Iris pigment epithelial cell (primary cell): ENCODE data around the gene SYNGR2.
A peak's percentile ranks its signal among the peaks of the same experiment; 100 is the strongest.
"Not testable (repeated sequence)": the region's sequence is repeated elsewhere in the genome, so short reads cannot be mapped to it uniquely, and the experiment has no call there.

ENCODE experiments used
- DNase-seq: peaks from one replicate; pipeline ENCODE4 v3.0.0-alpha.2; 2011; ENCODE audit warnings: low read depth

SYNGR2 gene

DNA sequence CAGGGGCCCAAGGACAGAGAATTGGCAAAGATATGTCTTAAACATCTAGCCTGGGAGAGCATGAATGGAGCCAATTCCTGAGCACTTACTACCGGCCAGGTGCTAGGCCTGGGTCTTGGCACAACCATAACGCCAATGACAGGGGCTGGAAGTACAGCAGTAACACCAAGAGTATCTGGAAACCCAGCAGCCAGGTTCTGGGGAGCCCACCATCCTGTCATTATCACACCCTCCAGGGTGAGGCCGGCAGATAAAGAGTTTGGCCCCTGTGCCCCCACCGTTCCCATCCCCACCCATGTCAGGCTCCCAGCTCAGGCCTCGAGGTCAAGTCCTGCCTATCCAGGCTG, 38.3 kb upstream of the SYNGR2 start:
- no peak for DNase-seq

DNA sequence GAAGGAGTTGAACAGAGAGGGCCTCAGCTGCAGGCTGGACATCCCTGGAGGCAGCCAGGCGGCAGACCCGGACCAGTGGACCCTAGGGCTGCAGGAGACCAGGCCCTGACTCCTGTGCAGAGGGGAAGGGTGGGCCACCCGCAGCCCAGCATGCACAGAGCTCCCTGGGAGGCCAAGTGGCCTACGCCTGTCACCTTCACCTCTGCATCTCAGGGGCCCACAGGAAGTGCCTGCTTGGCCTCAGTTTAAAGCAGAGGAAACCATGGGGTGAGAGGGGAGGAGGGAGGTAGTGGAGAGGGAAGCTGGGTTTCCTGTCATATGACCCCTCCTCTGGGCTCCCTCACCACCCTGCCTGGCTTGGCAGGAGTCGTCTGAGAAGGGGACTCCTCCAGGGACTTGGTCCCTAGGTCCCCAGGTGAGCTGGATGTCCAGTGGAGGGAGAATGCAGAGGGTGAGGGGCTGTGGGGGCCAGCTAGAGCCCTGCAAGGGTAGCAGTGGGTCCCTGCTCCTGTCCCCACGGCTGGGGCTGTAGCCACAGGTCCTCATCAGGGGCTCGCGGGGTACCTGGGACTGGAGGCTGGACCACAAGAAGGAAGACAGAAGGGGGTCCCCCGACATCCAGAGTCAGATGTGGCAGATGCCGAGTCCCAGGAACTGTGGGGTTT, 37.8 kb upstream of the SYNGR2 start, which contains the start of gene TMC8:
Gene TMC8, plus strand, starts transcription at position 335 of the 665 bp plus-strand sequence. CDS start 818 bp downstream, outside the sequence.
- no peak for DNase-seq

DNA sequence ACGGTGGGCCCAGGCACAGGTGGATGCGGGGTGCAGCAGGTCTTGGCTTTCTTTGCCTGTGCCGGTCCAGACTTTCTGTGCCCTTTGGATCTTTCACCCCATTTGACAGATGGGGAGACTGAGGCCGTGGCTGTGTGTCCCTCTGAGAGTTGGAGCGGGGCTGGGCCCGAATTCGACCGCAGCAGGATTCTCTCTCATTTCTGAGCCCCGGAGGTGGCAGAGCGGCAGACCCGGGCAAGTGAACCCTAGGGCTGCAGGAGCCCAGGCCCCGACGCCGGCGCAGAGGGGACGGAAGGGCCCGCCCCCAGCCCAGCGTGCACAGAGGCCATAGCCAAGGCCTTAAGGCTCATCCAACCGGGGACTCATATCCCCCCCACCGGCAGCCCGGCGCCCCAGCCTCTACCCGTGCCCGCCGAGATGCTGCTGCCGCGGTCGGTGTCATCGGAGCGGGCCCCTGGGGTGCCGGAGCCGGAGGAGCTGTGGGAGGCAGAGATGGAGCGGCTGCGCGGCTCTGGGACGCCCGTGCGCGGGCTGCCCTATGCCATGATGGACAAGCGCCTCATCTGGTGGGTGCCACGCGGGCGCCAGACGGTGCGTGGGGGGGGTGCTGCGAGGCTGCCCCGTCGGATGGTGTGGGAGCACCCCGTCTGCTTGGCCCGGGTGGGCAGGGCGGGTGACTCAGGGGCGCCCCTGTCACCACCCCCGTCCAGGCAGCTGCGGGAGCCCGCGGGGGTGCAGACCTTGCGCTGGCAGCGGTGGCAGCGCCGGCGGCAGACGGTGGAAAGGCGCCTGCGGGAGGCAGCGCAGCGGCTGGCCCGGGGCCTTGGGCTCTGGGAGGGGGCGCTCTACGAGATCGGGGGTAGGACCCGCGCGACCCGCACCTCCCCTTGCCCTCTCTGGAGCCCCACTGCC, 37.0 kb upstream of the SYNGR2 start:
- DNase-seq: no peak

DNA sequence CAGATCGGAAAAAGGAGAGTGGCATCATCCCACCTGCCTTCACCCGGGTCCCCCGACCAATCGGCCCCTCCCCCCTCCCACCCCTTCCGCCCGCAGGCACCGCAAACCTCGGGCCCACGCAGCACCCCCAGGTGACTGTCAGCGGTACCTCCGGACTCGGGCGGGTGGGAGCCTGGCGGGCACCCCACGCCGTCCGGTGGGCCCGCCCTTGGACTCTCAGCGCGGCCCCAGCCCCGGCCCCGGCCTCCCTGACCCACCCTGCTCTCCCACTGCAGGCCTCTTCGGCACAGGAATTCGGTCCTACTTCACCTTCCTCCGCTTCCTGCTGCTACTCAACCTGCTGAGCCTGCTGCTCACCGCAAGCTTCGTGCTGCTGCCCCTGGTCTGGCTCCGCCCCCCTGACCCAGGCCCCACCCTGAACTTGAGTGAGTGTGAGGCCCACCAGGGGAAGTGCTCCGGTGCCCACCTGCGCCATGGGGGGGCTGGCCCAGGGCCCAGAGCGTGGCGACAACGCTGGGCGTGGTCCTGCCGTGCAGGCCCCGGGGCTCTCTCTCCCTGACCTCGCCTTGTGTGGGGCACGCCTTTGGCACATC, 36.2 kb upstream of the SYNGR2 start:
- DNase-seq: no peak

DNA sequence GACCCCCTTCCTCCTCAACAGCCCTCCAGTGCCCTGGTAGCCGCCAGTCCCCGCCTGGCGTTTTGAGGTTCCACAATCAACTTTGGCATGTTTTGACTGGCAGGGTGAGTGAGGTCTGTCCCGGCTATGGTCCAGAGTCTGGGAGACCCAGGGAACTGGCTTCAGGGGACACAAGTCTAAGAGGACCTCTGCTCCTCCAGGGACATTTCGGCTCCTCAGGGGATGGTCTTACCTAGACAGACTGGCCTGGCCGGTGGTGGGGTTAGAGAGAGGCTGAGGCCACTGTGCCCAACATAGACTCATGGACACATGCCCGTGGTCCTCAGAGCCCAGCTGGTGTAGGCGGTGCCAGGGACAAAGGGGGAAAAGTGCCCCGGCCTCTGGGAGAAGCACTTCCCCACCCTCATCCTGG, 35.6 kb upstream of the SYNGR2 start:
- DNase-seq: no peak

DNA sequence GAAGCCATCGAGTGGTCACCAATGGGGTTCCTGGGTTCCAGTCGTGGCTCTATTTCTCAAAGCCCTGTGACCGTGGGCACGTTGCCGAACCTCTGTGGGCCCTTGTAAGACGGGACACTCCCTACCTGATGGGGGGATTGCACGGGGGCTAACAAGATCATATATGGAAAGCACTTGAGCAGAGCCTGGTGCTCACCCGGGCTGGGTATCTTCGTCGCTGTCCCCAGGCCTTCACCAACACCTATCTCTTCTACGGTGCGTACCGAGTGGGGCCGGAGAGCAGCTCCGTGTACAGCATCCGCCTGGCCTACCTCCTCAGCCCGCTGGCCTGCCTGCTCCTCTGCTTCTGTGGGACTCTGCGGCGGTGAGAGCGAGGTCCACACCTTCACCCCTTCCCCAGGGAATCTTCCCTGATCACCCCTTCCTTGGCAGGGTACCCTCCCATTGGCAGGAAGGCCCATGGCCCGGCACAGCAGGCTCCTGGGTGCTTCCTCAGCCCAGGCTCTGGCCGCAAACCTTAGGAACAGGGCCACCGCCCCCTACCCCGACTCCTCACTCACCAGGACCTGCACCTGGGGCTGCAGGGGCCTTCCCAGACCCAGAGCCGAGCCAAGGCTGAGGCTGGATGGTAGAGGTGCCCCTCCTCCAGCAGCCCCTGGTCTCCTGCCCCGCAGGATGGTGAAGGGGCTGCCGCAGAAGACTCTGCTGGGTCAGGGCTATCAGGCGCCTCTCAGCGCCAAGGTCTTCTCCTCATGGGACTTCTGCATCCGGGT, 35.0 kb upstream of the SYNGR2 start:
- no peak for DNase-seq

DNA sequence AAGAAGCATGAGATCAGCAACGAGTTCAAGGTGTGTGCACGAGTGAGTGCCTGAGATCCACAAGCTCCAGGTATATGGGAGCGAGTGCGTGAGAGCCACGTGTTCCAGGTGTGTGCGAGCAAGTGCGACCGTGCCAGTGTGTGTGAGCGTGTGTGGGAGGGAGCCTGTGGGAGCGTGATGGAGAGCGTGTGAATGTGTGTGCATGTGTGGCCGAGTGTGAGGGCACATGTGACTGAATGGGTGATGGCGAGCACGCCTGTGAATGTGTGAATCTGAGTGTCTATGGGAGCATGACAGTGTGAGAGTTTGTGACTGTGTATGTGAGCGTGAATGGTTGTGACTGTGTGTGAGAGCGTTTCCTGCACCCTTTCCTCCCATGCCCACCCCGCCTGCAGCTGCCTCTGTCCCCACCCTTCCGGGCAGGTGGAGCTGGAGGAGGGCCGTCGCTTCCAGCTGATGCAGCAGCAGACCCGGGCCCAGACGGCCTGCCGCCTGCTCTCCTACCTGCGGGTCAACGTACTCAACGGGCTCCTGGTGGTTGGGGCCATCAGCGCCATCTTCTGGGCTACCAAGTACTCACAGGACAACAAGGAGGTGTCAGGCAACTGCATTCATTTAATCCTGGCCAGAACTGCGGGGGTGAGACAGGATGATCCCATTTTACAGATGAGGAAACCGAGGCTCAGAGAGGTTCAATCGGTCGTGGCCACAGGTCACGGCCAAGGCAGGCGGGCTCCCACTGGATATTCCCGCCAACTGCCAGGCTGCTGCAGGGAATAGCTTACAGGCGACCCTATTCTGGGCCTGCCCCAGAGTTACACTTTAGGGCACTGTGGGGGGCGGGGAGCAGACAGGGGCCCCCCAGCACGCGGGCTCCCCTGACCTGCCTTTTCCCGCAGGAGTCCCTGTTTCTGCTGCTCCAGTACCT, 34.1 kb upstream of the SYNGR2 start:
- peak; percentile 38 for DNase-seq

DNA sequence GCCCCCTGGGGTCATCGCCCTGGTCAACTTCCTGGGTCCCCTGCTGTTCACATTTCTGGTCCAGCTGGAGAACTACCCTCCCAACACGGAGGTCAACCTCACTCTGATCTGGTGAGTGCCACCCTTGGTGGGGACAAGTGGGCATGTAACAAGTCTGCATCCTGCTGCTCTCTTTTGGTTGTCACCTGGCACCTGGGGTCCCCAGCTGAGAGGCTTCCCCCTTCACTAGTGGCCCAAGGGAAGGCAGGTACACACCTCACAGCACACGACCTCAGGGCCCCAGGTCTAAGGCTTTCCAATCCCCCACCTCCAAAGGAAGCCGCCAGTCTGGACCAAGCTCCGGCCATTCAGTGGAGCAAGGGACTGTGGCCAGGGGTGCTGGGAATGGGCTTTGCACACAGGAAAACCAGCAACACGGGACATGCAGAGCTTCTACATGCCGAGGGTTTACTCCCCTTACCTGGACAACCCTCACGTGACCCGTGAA, 33.4 kb upstream of the SYNGR2 start:
- no peak for DNase-seq

DNA sequence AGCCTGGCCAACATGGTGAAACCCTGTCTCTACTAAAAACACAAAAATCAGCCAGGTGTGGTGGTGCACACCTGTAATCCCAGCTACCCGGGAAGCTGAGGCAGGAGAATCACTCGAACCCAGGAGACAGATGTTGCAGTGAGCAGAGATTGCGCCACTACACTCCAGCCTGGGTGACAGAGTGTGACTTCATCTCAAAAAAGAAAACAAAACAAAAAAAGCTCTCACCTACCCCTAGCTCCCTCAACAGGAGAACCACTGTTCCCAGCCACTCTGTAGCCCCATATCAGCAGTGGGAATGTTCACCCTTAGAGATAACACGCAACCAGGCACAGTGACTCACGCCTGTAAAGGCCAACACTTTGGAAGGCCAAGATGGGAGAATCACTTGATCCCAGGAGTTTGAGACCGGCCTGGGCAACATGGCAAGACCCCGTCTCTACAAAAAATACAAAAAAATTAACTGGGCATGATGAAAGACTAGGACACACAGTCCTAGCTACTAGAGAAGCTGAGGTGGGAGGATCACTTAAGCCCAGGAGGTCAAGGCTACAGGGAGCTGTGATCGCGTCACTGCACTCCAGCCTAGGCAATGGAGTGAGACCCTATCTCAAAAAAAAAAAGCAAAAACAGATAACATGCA, 32.4 kb upstream of the SYNGR2 start:
- no peak for DNase-seq

DNA sequence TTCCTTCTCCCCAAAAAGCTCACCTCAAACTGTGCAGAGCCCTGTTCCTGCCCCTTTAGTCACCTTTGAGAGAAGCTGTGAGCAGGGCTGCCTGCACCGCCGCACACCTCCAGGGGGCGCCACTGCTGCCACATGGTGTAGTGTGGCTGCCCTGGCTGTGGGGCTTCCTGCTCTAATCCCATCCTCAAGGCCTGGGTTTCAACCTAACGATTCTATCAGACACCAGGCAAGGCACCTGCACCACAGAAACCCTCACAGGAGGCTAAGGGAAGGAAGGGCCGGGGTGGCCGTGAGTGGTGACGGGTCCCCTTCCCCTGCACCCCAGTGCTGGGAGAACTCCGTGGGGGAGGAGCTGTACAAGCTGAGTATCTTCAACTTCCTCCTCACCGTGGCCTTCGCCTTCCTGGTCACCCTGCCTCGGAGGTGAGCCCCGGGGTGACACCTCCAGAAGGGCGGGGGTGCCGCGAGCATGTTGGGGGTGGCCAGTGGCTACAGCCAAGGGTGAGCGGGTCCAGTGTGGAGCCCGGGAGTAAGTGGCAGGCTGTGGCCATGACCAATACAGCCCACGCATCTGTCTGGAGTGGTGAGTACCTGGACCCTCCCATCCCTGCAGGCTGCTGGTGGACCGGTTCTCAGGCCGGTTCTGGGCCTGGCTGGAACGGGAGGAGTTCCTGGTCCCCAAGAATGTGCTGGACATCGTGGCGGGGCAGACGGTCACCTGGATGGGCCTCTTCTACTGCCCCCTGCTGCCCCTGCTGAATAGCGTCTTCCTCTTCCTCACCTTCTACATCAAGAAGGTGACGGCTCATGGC, 30.8 kb upstream of the SYNGR2 start:
- DNase-seq: no peak

DNA sequence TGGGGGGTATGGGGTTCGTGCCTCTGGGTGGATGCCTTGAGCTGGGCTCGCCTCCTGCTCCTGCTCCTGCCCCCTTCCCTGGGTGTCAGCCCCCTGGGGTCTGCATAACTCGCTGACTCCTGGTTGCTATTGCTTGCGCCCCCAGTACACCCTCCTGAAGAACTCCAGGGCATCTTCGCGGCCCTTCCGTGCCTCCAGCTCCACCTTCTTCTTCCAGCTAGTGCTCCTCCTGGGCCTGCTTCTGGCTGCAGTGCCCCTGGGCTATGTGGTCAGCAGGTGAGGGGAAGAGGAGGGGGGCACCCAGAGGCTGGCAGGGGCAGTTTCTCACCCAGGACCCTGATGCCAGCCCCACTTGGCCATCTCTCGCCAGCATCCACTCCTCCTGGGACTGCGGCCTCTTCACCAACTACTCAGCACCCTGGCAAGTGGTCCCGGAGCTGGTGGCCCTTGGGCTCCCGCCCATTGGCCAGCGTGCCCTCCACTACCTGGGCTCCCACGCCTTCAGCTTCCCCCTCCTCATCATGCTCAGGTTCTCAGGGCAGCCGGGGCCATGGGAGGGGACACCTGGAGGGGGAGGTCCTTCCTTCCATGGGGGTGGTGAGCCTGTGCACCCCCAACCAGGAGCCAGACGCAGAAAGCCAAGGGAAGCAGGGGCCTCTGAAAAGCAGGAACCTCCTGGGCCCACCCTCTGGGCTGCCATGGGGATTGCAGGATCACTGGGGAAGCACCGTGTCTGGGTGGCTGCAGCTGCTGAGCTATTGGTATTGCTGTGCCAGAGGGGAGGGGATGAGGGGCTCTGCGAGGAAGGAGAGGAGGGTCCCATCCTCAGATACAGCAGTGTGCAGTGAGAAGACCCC, 29.9 kb upstream of the SYNGR2 start:
- no peak for DNase-seq

DNA sequence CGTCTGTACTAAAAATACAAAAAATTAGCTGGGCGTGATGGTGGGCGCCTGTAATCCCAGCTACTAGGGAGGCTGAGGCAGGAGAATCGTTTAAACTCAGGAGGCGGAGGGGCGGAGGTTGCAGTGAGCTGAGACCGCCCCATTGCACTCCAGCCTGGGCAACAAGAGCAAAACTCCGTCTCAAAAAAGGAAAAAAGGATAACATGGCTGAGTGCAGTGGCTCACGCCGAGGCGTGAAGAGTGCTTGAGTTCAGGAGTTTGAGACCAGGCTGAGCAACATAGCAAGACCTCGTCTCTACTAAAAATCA, 28.6 kb upstream of the SYNGR2 start:
- DNase-seq: not testable (repeated sequence)

DNA sequence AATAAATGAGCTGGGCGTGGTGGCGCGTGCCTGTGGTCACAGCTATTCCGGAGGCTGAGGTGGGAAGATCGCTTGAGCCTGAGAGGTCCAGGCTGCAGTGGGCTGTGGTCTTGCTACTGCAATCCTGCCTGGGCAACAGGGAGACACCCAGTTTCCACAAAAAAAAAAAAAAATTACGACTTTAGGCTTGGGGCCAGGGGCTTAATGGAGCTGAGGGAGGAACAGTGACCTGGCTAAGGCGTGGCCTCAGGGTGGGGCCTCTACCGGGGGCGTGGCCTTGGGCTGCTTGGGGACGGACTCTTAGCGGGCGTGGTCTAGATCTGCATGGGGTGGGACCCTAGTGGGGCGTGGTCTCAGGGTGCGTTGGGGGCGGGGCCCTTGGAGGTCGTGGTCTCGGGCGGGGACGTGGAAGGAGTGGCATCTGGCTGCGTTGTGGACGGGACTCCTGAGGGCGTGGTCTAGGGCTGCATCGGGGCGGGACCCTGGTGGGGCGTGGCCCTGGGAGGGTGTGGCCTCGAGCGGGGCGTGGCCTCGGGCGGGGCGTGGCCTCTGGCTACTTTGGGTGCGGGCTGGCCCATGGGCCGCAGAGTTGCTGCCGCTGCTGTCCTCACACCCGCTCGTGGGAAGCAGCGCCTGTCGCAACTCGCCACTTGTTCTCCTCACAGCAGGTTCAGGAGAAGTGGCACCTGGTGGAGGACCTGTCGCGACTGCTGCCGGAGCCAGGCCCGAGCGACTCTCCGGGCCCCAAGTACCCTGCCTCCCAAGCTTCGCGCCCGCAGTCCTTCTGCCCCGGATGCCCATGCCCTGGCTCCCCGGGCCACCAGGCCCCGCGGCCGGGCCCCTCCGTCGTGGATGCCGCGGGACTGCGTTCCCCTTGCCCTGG, 28.0 kb upstream of the SYNGR2 start:
- peak; percentile 80 for DNase-seq

DNA sequence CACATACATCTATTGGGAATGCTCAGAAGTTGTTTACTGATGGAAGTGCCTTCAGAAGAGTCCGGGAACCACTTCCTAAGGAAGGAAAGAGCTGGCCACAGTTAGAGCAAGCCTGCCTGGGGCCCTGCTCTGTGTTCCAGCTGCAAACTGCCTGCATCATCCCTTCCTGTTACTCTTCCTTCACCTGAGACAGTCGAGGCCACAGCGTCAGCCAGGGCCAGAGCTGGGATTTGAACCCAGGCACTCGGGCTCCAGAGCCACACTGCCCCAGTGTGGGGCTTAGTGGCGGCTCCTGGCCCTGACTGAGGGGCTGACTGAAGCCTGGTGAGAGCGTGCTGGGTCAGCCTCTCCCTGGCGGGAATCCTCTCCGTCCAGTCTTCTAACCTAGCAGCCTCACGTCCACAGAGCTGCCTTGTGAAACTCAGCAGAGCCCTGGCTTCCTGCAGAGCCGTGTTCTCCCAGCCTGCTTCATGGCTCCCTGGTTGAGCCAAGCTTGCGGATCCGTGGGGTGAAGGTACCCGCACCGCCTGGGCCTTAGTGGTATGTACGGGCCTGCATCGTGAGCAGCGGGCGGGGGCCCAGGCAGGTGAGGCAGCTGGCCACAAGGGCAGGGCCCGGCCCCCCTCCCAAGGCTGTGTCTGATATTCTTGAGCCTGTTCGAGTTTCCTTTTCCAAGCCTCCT, 26.8 kb upstream of the SYNGR2 start:
- no peak for DNase-seq

DNA sequence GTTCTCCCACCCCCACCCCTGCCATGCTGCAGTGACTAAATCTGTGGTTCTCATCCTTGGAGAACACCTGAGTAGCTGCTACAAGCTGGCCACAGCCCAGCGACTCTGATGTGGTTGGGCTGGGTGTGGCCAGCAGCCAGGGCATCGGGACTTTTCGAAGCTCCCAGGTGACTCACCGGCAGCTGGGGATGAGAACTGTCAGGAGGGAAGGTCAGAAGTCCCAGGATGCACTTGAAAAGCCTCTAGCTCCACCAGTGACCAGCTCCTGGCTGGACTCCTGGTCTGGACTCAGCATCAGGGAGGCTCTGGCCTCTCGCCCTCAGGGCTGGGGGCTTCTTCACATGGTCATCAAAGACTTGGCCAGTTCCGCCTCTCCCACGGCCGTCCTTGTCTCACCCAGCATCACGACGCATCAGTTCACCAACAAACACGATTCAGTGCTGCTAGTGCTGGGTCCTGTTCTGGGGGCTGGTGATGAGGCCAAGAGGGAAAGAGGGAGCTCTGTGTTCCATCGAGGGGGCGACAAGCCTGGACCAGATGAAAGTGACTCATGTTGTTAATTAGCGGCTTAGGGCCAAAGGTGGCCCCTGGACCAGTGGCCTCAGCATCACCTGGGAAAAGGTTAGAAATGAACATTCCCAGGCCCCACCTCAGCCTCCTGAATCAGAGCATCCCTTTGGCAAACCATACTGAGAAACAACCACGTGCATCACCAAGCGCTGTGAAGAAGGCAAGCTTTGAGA, 26.1 kb upstream of the SYNGR2 start:
- DNase-seq: peak; percentile 61
